Measurements from ENCODE around the gene ZNF225. TPM values are rescaled to one million over a fixed set of nuclear protein-coding genes. Genes with fewer than 3 reads are reported as not detected.
"Not testable (repeated sequence)": the region's sequence is repeated elsewhere in the genome, so short reads cannot be mapped to it uniquely, and the experiment has no call there.

Gene ZNF225
- total RNA-seq, 1 donor, result 0.52 TPM

GRCh38 chr19:44131955-44132354, 18.8 kb downstream of the ZNF225 start:
- Histone ChIP-seq H3K4me1 (ENCODE audit: insufficient read depth, low read length) (no peaks in the 10 kb centered on the region), H3K27me3 (ENCODE audit: insufficient read depth, low read length) (no peaks in the 10 kb centered on the region), H3K4me3 (ENCODE audit: low read length) (no peak overlapping the region), H3K9me3 (ENCODE audit: low read depth, low read length) (peaks cover 55% of the 10 kb centered on the region)

- no peaks in the 10 kb centered on the region for H3K27me3 ChIP-seq (ENCODE audit: insufficient read depth, low read length)
- peaks cover 15% of the 10 kb centered on the region for H3K4me1 ChIP-seq (ENCODE audit: insufficient read depth, low read length)
- peak within 1 kb of the TSS; percentile 71 for H3K4me3 ChIP-seq (ENCODE audit: low read length)
- H3K9me3 ChIP-seq (ENCODE audit: low read depth, low read length), result no peaks in the 10 kb centered on the region
Measured at GRCh38 chr19:44141191-44142058, 28.2 kb downstream of the ZNF225 start, which contains the start of gene ZNF234. TSS of gene ZNF234 (plus strand) at chr19:44141554. CDS start at chr19:44144633, 3,079 bp downstream.

DNA sequence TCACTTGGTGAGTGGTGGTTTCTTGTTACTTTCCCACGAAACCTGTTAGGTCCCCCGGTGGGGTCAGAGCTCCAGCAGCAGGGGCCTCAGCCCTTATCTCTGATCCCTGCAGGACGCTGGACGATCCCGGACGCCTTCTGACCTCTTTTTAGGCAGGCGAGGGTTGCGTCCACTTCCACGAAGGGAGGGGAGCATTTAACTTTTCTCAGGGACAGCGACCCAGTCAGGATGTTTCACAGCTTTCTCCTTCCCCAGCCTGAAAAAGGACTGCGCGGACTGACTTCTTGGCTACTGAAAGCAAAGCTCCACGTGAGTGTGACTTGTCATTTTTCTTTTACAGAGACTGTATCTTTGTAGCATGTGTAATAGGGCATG, 28.8 kb downstream of the ZNF225 start:
- Histone ChIP-seq H3K27me3 (ENCODE audit: insufficient read depth, low read length) (no peaks in the 10 kb centered on the region), H3K4me1 (ENCODE audit: insufficient read depth, low read length) (peaks cover 15% of the 10 kb centered on the region), H3K4me3 (ENCODE audit: low read length) (peak overlapping the region; percentile 71)

DNA sequence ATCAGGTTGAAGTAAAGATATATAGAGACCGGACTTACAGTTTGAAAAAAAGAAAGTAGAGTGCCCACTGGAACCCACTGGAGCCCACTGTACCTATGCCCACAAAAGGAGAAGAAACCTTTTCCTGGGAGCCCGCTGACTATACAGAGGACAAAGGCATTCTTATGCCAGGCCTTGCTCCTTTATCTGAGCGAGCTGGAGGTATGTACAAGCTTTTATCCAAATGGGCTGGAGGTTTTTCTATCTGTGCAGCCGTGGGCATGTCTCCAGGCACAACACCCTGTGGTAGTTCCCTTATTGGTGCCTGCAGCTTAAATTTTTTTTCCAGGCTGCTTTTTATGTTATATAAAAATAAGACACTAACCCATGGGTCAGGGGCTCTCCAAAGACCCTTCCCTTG, 36.6 kb downstream of the ZNF225 start:
- H3K27me3 ChIP-seq (ENCODE audit: insufficient read depth, low read length), result no peaks in the 10 kb centered on the region
- H3K9me3 ChIP-seq (ENCODE audit: low read depth, low read length), result peaks cover 9% of the 10 kb centered on the region
- H3K4me1 ChIP-seq (ENCODE audit: insufficient read depth, low read length), result no peaks in the 10 kb centered on the region
- no peak overlapping the region for H3K4me3 ChIP-seq (ENCODE audit: low read length)

More for the DNA sequence above, 28.8 kb downstream of the ZNF225 start:
- H3K9me3 ChIP-seq (ENCODE audit: low read depth, low read length), result no peaks in the 10 kb centered on the region

DNA sequence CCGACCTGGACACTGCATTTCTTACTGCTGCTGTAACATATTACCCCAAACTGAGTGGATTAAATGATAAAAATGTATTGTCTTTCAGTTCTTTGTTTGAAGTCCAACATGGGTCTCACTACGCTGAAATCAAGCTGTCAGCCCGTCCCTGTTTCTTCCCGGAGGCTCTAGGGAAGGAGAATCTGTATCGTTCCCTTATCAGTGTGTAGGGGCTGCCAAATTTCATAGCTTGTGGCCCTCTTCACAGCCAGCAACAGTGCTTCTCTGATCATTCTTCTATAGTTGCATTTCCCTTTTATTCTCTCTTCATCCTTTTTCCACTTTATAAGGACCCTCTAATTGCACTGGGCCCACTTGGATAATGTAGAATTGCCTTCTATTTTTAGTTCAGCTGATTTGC, 38.3 kb downstream of the ZNF225 start:
- Histone ChIP-seq H3K4me1 (ENCODE audit: insufficient read depth, low read length) (no peaks in the 10 kb centered on the region), H3K4me3 (ENCODE audit: low read length) (no peak overlapping the region), H3K27me3 (ENCODE audit: insufficient read depth, low read length) (no peaks in the 10 kb centered on the region), H3K9me3 (ENCODE audit: low read depth, low read length) (peaks cover 26% of the 10 kb centered on the region)

DNA sequence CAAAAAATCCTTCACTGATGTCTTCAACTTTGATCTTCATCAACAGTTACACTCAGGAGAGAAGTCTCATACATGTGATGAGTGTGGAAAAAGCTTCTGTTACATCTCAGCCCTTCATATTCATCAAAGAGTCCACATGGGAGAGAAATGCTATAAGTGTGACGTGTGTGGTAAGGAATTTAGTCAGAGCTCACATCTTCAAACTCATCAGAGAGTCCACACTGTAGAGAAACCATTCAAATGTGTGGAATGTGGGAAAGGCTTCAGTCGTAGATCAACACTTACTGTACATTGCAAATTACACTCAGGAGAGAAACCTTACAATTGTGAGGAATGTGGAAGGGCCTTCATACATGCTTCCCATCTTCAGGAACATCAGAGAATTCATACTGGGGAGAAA, 43.3 kb downstream of the ZNF225 start:
- Histone ChIP-seq H3K9me3 (ENCODE audit: low read depth, low read length) (peaks cover 58% of the 10 kb centered on the region), H3K4me1 (ENCODE audit: insufficient read depth, low read length) (no peaks in the 10 kb centered on the region), H3K4me3 (ENCODE audit: low read length) (no peak overlapping the region)

DNA sequence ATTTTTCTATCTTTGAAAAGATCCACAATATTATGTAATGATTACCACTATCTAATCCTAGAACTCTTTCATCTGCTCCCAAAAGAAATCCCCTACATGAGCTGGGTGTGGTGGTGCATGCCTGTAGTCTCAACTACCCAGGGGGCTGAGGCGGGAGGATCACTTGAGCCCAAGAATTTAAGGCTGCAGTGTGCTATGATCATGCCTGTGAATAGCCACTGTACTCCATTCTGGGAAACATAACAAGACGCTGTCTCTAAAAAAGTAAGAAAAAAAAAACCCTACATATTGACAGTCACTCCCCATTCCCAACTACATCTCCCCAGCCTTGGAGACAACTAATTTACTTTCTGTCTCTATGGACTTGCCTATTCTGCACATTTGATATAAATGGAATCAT, 50.6 kb downstream of the ZNF225 start:
- H3K27me3 ChIP-seq (ENCODE audit: insufficient read depth, low read length), result no peaks in the 10 kb centered on the region
- H3K4me3 ChIP-seq (ENCODE audit: low read length), result no peak overlapping the region
- H3K4me1 ChIP-seq (ENCODE audit: insufficient read depth, low read length), result peaks cover 16% of the 10 kb centered on the region
- peaks cover 34% of the 10 kb centered on the region for H3K9me3 ChIP-seq (ENCODE audit: low read depth, low read length)

More for the DNA sequence above, 43.3 kb downstream of the ZNF225 start:
- H3K27me3 ChIP-seq (ENCODE audit: insufficient read depth, low read length), result no peaks in the 10 kb centered on the region

- Histone ChIP-seq H3K4me1 (ENCODE audit: insufficient read depth, low read length) (peaks cover 16% of the 10 kb centered on the region), H3K4me3 (ENCODE audit: low read length) (peak overlapping the region; percentile 61), H3K9me3 (ENCODE audit: low read depth, low read length) (peaks cover 31% of the 10 kb centered on the region), H3K27me3 (ENCODE audit: insufficient read depth, low read length) (no peaks in the 10 kb centered on the region)
Measured at GRCh38 chr19:44164327-44164672, 51.1 kb downstream of the ZNF225 start.

DNA sequence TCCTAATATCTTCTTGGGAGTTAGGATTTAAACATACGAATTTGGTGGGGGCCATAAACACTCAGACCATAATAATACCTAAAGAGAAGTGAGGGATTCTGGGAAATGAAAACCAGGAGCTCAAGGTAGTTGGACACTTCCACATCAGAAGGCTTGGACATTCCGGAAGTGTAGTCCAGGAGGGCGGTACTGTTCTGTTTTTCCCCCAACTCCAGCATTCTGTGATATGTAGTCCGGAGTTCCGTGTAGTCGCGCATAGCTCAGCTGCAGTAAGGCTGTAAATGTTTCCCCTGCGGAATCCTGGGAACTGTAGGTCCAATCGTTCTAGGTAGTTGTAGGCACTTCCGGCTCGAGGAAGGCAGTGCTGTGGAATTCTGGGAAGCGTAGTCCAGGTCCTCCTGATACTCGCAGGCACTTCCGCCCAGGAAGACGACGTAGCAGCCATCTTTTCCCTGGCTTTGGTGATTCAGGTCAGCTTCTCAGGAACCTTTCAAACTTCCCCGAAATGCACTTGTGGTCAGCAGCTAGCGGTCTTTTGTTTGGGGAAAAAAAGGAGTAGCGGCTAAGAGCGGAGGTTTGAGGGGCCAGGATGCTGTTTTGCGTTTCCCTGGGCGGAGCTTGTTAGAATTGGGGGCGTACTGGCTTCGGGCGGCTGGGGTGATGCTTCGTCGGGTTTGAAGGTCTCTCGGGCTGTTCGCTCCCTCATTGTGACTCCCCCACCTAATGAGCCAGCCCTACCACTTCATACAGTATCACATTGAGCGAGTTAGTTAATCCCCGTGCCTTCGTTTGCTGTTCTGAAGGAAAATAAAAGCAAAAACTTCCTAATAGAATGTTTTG, 51.7 kb downstream of the ZNF225 start, which contains the start of gene ZNF226:
TSS of gene ZNF226 (plus strand) at position 428 of the 840 bp plus-strand sequence. CDS start 4,981 bp downstream, outside the sequence.
- Histone ChIP-seq H3K4me3 (ENCODE audit: low read length) (peak within 1 kb of the TSS; percentile 61), H3K27me3 (ENCODE audit: insufficient read depth, low read length) (no peaks in the 10 kb centered on the region), H3K4me1 (ENCODE audit: insufficient read depth, low read length) (peaks cover 16% of the 10 kb centered on the region), H3K9me3 (ENCODE audit: low read depth, low read length) (peaks cover 33% of the 10 kb centered on the region)

- not testable (repeated sequence) for H3K27me3 ChIP-seq (ENCODE audit: insufficient read depth, low read length); H3K4me3 ChIP-seq (ENCODE audit: low read length); H3K4me1 ChIP-seq (ENCODE audit: insufficient read depth, low read length)
- H3K9me3 ChIP-seq (ENCODE audit: low read depth, low read length), result peaks cover 65% of the 10 kb centered on the region
Measured at GRCh38 chr19:44170660-44171059, 57.5 kb downstream of the ZNF225 start.

- Histone ChIP-seq H3K4me1 (ENCODE audit: insufficient read depth, low read length) (no peaks in the 10 kb centered on the region), H3K4me3 (ENCODE audit: low read length) (no peak overlapping the region), H3K9me3 (ENCODE audit: low read depth, low read length) (peaks cover 91% of the 10 kb centered on the region), H3K27me3 (ENCODE audit: insufficient read depth, low read length) (no peaks in the 10 kb centered on the region)
Measured at GRCh38 chr19:44176590-44176989, 63.4 kb downstream of the ZNF225 start.

GRCh38 chr19:44180968-44181367, 67.8 kb downstream of the ZNF225 start:
- peaks cover 70% of the 10 kb centered on the region for H3K9me3 ChIP-seq (ENCODE audit: low read depth, low read length)
- no peak overlapping the region for H3K4me3 ChIP-seq (ENCODE audit: low read length)
- no peaks in the 10 kb centered on the region for H3K4me1 ChIP-seq (ENCODE audit: insufficient read depth, low read length)
- no peaks in the 10 kb centered on the region for H3K27me3 ChIP-seq (ENCODE audit: insufficient read depth, low read length)

GRCh38 chr19:44182145-44182544, 68.9 kb downstream of the ZNF225 start:
- peaks cover 67% of the 10 kb centered on the region for H3K9me3 ChIP-seq (ENCODE audit: low read depth, low read length)

More at GRCh38 chr19:44182145-44182544, 68.9 kb downstream of the ZNF225 start:
- Histone ChIP-seq H3K27me3 (ENCODE audit: insufficient read depth, low read length) (no peaks in the 10 kb centered on the region), H3K4me3 (ENCODE audit: low read length) (no peak overlapping the region), H3K4me1 (ENCODE audit: insufficient read depth, low read length) (no peaks in the 10 kb centered on the region)

Data from mononuclear cell (primary cell).